SJCRH30 (cell line): ENCODE results near the gene AK2. TPM values are rescaled to one million over a fixed set of nuclear protein-coding genes. Genes with fewer than 3 reads are reported as not detected.

ENCODE experiments used
- DNase-seq, 2 experiments: peaks; one replicate each; pipeline ENCODE4 v3.0.0-alpha.2; 2015 to 2020
- H3K27ac ChIP-seq: fragments of 250-450 bp; sonication (Bioruptor Pico); 2 replicates; pipeline ENCODE4 v1.5.1; 2020; ENCODE audit warnings: mild to moderate bottlenecking, moderate library complexity
- H3K27me3 ChIP-seq: fragments of 250-450 bp; sonication (Bioruptor Pico); 2 replicates; pipeline ENCODE4 v1.5.1; 2020; ENCODE audit warnings: mild to moderate bottlenecking, moderate library complexity
- H3K36me3 ChIP-seq: fragments of 250-450 bp; sonication (Bioruptor Pico); 2 replicates; pipeline ENCODE4 v1.5.1; 2020; ENCODE audit warnings: mild to moderate bottlenecking, moderate library complexity
- H3K4me1 ChIP-seq: fragments of 250-450 bp; sonication (Bioruptor Pico); 2 replicates; pipeline ENCODE4 v1.5.1; 2020; ENCODE audit warnings: mild to moderate bottlenecking, moderate library complexity
- H3K4me3 ChIP-seq: fragments of 250-450 bp; sonication (Bioruptor Pico); 2 replicates; pipeline ENCODE4 v1.5.1; 2020; ENCODE audit warnings: mild to moderate bottlenecking, moderate library complexity
- H3K9me3 ChIP-seq: fragments of 250-450 bp; sonication (Bioruptor Pico); replicated peaks from 2 replicates; pipeline ENCODE4 v1.5.1; 2020; ENCODE audit warnings: mild to moderate bottlenecking, moderate library complexity
- total RNA-seq: library from RNA; depleted of rRNA; stranded (reverse); fragments of >200 nt; shearing (Covaris generic); gene quantifications from 2 replicates; pipeline ENCODE4 v1.2.3, GENCODE V29; 2014

AK2 gene
- total RNA-seq, 1 experiment from 2014 or later, result 279 TPM

- Histone ChIP-seq H3K4me1 (no peaks in the 10 kb centered on the region), H3K27ac (no peak overlapping the region), H3K27me3 (peaks cover 12% of the 10 kb centered on the region), H3K4me3 (no peak overlapping the region), H3K36me3 (no peaks in the 10 kb centered on the region), H3K9me3 (no peaks in the 10 kb centered on the region)
- DNase-seq, result no peak
Observed at GRCh38 chr1:32971156-32971555, 65.5 kb downstream of the AK2 start.

GRCh38 chr1:32969566-32969965 lies 67.1 kb downstream of the AK2 start:
- Histone ChIP-seq H3K9me3 (no peaks in the 10 kb centered on the region), H3K4me3 (no peak overlapping the region), H3K4me1 (no peaks in the 10 kb centered on the region), H3K27ac (no peak overlapping the region), H3K27me3 (peaks cover 12% of the 10 kb centered on the region), H3K36me3 (no peaks in the 10 kb centered on the region)
- no peak for DNase-seq

GRCh38 chr1:32967888-32968568 lies 68.7 kb downstream of the AK2 start:
- no peak overlapping the region for H3K4me3 ChIP-seq
- no peaks in the 10 kb centered on the region for H3K9me3 ChIP-seq
- DNase-seq, result no peak
- no peak overlapping the region for H3K27ac ChIP-seq
- H3K36me3 ChIP-seq, result no peaks in the 10 kb centered on the region
- H3K27me3 ChIP-seq, result peaks cover 12% of the 10 kb centered on the region
- H3K4me1 ChIP-seq, result no peaks in the 10 kb centered on the region

DNA sequence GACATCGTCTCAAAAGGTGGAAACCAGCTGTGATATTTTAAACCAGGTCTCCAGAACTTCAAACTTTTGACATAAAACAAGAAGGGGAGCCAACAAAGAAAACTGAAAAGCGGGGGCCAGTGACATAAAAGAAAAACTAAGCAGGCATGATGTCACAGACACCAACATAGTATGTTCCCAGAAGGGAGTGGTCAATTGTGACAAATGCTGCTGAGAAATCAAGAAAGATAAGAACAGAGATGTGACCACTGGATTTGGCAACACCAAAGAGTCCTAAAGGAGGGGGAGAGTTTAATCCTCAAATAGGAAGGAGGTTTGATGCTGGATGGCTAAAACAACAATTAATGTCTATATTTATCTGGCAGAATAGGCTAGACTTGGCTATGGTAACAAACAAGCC lies 69.8 kb downstream of the AK2 start:
- Histone ChIP-seq H3K4me1 (peaks cover 7% of the 10 kb centered on the region; the same call in 1 of the 2 replicates), H3K4me3 (no peak overlapping the region), H3K27ac (no peak overlapping the region), H3K27me3 (peaks cover 6% of the 10 kb centered on the region; the same call in 1 of the 2 replicates), H3K36me3 (no peaks in the 10 kb centered on the region), H3K9me3 (no peaks in the 10 kb centered on the region)
- no peak for DNase-seq

DNA sequence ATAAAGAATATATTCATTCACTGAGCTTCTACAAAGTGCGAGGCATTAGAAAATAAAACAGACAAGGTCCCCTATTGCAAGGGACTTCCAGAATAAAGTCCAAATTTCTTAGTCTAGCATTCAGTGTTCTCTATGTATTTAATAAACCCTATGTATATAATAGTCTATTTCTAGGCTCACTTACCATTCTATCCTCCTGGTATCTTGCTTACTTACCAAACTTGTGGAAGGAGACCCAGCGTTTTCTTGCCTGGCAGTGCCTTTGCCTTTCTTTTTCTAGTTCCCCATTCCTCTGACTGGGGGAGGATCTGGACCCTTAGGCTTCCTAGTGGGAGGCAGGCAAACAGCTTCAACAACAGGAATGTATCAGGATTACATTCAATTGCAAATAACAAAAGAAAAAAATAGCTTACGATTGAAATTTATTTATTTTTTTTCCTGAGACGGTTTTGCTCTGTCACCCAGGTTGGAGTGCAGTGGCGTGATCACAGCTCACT lies 71.4 kb downstream of the AK2 start:
- no peaks in the 10 kb centered on the region; the same call in 1 of the 2 replicates for H3K27me3 ChIP-seq
- H3K4me1 ChIP-seq, result peaks cover 7% of the 10 kb centered on the region; the same call in 1 of the 2 replicates
- DNase-seq, result no peak
- H3K36me3 ChIP-seq, result no peaks in the 10 kb centered on the region
- peak overlapping the region; percentile 72 for H3K4me3 ChIP-seq
- H3K27ac ChIP-seq, result no peak overlapping the region
- H3K9me3 ChIP-seq, result no peaks in the 10 kb centered on the region

DNA sequence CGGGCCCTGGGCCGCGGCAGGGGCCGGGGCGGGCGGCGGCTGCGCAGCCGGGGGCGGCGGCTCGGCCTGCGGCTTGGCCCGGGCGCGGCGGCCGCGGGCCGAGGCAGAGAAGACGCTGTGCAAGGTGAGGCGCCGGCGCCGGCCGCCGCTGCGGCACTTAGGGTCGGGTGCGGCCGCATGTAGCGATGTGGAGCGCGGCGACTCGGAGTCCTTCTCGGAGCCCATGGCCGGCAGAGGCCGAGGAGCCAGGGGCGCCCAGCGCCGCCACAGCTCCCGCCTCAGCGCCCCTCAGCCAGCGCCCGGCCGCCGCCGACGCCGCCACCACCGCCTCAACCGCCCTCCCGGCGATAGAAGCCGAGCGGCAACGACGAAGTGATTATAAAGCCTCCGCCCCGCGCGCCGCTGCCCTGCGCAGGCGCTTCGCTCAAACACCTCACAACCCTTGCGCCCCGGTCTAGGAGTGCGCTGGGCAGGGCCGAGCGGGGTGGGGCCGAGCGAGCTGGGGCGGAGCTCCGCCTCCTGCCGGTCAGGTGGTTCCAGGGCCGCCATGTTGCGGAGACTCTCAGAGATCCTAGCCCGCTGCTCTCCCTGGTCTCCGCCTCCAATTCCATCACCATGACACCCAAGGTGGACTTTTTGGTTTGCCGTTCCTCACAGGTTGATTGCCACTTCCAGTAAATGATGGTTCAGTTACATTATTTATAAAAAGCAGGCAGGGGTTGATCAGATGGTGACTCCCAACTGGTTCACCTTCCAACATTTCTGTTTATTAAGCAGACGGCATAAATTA lies 72.0 kb downstream of the AK2 start, which contains the start of gene RNF19B:
Gene RNF19B, minus strand, starts transcription at position 349 of the 790 bp plus-strand sequence. Its CDS starts 124 bp downstream, at position 225.
- Histone ChIP-seq H3K36me3 (no peaks in the 10 kb centered on the region), H3K27ac (no peak within 1 kb of the TSS; the same call in 1 of the 2 replicates), H3K4me3 (peak within 1 kb of the TSS; percentile 72), H3K9me3 (no peaks in the 10 kb centered on the region), H3K4me1 (peaks cover 7% of the 10 kb centered on the region; the same call in 1 of the 2 replicates), H3K27me3 (no peaks in the 10 kb centered on the region; the same call in 1 of the 2 replicates)
- DNase-seq, result peak; percentile 95 to 97

GRCh38 chr1:32963746-32964460 lies 72.8 kb downstream of the AK2 start:
- H3K9me3 ChIP-seq, result no peaks in the 10 kb centered on the region
- no peak overlapping the region; the same call in 1 of the 2 replicates for H3K27ac ChIP-seq
- no peaks in the 10 kb centered on the region for H3K36me3 ChIP-seq
- peak; percentile 80 for DNase-seq
- H3K4me1 ChIP-seq, result peaks cover 7% of the 10 kb centered on the region; the same call in 1 of the 2 replicates
- H3K4me3 ChIP-seq, result peak overlapping the region; percentile 72
- H3K27me3 ChIP-seq, result no peaks in the 10 kb centered on the region; the same call in 1 of the 2 replicates

DNA sequence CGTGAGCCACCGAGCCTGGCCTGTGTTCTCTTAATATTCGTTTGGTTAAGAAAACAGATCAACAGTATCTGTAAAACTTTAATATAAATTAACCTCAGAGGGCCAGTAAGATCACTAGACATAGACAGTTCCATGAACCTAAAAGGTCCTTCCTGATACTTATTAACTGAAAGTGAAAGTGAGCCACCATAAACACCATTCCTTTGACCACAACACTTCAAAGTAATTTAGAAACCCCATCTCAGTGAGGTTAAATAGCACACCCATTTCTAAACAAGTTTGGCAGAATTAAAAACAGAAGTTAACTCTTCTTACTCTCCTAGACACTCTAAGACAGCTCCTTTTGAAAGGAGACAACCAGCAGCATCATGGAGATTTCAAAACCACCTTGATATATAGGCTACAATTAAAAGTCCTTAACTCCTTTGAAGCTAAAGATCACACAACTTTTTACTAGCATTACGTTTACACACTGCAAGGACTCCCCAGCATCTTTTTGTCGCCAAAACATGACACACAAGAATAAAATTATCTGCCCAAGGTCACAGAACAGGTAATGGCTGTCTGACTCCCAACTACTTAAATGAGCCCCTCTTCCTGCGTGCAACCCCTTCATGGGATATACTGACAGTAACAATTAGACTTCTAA lies 74.3 kb downstream of the AK2 start:
- Histone ChIP-seq H3K4me3 (no peak overlapping the region), H3K9me3 (no peaks in the 10 kb centered on the region), H3K27ac (no peak overlapping the region), H3K36me3 (no peaks in the 10 kb centered on the region), H3K27me3 (no peaks in the 10 kb centered on the region), H3K4me1 (peaks cover 9% of the 10 kb centered on the region; the same call in 1 of the 2 replicates)
- no peak for DNase-seq

- DNase-seq, result no peak
- Histone ChIP-seq H3K27ac (no peak overlapping the region), H3K9me3 (no peaks in the 10 kb centered on the region; the same call in 1 of the 2 replicates), H3K4me1 (peaks cover 9% of the 10 kb centered on the region; the same call in 1 of the 2 replicates), H3K27me3 (no peaks in the 10 kb centered on the region), H3K4me3 (no peak overlapping the region), H3K36me3 (no peaks in the 10 kb centered on the region)
Observed at GRCh38 chr1:32960819-32961355, 75.8 kb downstream of the AK2 start.

- no peak overlapping the region for H3K4me3 ChIP-seq
- no peaks in the 10 kb centered on the region for H3K36me3 ChIP-seq
- H3K4me1 ChIP-seq, result peaks cover 9% of the 10 kb centered on the region; the same call in 1 of the 2 replicates
- no peaks in the 10 kb centered on the region; the same call in 1 of the 2 replicates for H3K9me3 ChIP-seq
- no peak for DNase-seq
- no peaks in the 10 kb centered on the region for H3K27me3 ChIP-seq
- no peak overlapping the region for H3K27ac ChIP-seq
Observed at GRCh38 chr1:32960342-32960741, 76.3 kb downstream of the AK2 start.

DNA sequence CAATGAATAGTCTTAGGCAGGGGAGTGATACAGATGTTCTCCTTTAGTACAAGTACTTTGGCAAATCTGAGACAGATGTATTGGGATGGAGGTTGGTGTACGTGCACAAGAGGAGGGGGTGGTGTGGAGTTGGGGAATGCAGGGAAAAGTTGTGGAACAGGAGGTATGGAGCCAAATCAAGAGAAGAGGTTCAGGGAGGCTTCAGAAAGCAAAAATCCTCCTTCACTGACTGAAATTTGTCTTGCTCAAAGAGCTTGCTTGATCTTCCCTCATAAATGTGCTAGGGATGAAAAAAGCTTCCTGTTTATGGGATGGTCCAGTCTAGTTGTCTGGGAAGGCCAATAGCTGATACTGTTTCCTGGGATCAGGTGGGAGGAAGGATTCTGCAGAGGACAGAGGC lies 77.9 kb downstream of the AK2 start:
- DNase-seq, result no peak
- no peaks in the 10 kb centered on the region for H3K27me3 ChIP-seq

More for the DNA sequence above, 77.9 kb downstream of the AK2 start:
- Histone ChIP-seq H3K4me3 (no peak overlapping the region), H3K27ac (no peak overlapping the region), H3K36me3 (no peaks in the 10 kb centered on the region), H3K4me1 (peaks cover 9% of the 10 kb centered on the region; the same call in 1 of the 2 replicates), H3K9me3 (no peaks in the 10 kb centered on the region; the same call in 1 of the 2 replicates)
